Measurements from ENCODE around the gene SLC35D2.

SLC35D2 gene

DNA sequence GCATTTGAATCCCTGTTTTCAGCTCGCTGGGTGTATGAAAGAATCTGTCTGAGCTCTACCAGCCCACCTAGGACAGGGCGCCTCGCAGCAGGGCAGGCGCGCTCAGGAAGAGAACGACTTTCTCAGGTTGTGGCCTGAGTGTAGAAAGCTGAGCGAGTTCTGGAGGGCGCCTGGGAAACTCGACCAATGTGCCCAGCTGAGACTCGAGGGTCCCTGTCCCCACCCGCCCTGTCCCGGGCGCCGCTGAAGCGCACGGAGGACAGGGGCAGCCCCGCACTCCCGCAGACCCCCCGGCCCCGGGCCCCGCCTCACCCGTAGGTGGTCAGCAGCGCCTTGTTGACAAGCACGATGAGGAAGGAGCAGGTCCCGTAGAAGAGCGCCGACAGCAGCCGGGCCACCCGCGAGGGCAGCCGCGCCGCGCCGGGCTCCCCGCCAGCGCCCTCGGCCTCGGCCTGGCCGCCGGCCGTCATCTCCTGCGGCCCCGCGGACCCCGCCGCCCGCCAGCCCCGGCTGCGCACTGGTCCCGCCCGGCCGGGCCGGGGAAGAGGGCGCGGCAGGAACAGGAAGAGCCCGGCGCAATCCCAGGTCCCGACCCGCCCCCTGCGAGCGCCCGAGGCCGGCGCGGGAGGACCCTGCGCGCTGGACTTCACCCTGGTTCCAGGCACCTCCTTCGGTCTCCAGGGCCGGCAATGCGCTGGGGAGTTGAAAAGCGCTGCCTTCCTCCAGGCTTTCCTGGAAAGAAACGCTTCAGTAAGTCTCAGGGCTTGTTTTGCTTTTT lies at the start of gene SLC35D2:
TSS of gene SLC35D2 (minus strand) at position 547 of the 778 bp plus-strand sequence. CDS start at position 470, 77 bp downstream.
- TF ChIP-seq, protein P1, sequence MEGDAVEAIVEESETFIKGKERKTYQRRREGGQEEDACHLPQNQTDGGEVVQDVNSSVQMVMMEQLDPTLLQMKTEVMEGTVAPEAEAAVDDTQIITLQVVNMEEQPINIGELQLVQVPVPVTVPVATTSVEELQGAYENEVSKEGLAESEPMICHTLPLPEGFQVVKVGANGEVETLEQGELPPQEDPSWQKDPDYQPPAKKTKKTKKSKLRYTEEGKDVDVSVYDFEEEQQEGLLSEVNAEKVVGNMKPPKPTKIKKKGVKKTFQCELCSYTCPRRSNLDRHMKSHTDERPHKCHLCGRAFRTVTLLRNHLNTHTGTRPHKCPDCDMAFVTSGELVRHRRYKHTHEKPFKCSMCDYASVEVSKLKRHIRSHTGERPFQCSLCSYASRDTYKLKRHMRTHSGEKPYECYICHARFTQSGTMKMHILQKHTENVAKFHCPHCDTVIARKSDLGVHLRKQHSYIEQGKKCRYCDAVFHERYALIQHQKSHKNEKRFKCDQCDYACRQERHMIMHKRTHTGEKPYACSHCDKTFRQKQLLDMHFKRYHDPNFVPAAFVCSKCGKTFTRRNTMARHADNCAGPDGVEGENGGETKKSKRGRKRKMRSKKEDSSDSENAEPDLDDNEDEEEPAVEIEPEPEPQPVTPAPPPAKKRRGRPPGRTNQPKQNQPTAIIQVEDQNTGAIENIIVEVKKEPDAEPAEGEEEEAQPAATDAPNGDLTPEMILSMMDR (IDR thresholded peaks at IDR 0.05; ENCODE audit: low read depth, low read length), result no peak
- peak; percentile 55 to 74 for DNase-seq (ENCODE audit: low read depth in 2 of 2)

DNA sequence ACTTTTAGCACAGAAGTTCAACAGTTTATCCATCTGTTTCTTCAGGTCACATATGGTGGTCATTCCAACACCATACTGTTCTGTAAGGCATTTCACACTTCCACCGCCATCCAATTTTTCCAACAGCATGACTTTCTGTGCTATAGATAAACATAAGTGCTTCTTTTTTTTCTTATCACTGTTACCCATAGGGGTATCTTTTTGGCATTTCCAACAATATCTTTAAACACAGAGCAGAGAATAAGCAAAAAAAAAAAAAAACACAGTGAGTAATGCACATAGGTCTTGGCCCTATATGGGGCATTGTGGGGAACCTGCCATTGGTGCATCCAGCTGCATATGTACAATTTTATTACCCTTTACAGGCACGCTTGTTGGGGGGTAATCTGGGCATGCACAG lies 46.9 kb upstream of the SLC35D2 start:
- no peak for DNase-seq (ENCODE audit: low read depth in 2 of 2)
- TF ChIP-seq, protein P1 (IDR thresholded peaks at IDR 0.05; ENCODE audit: low read depth, low read length), result no peak
- no peak overlapping the region for H3K4me3 ChIP-seq (replicated peaks in 1 of 2; ENCODE audit: low read depth in 2 of 2, low read length in 2 of 2)

More for the DNA sequence above, at the start of gene SLC35D2:
- peak within 1 kb of the TSS; percentile 60 to 62 for H3K4me3 ChIP-seq (replicated peaks in 1 of 2; ENCODE audit: low read depth in 2 of 2, low read length in 2 of 2)

DNA sequence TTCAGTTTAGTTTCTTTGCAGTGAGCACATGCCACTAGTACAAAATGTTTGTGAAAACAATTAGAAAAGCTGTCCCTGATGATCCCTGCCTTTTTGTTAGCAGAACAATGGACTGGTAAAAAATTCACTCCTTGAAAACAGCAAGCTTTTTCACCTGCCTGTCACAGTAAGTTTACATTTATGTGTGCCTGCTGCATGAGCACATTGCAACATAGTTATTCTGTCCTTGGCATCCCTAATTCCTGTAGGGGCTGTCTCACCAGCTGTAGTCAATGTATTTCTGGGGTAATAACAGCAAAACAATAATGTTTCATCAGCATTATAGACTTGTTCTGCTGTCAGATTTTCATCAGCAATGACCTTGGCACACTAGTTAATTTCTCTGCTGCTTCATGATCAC lies 46.2 kb upstream of the SLC35D2 start:
- TF ChIP-seq, protein P1 (IDR thresholded peaks at IDR 0.05; ENCODE audit: low read depth, low read length), result no peak
- DNase-seq (ENCODE audit: low read depth in 2 of 2), result no peak
- no peak overlapping the region for H3K4me3 ChIP-seq (replicated peaks in 1 of 2; ENCODE audit: low read depth in 2 of 2, low read length in 2 of 2)

DNA sequence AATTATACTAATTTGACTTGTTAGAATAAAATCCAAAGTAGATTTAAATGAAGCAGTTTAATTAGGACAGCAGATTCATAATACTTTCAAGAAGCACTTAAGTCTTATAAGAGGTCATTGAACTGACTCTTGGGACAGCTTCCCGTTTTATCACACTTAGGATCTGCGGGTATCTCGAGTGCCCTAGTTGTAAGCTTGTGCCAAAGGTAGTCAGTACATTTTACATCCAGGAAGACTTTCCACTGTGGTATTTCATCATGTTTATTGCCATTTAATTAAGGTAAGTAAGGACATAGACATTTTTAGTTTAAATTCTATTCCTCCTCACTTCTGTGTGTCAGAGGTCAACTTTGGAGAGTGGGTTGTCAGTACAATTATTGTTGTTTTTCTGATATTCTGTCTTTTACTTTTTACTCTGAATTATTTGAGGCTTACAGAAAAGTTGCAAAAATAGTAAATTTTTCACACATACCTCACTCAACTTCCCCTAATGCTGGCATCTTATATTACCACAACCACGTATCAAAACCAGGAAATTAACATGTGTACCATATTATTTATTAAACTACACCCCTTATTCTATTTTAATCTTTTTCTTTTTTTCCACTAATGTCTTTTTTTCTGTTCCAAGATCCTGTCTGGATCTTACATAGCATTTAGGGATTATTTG lies 42.1 kb upstream of the SLC35D2 start:
- H3K4me3 ChIP-seq (replicated peaks in 1 of 2; ENCODE audit: low read depth in 2 of 2, low read length in 2 of 2), result no peak overlapping the region
- TF ChIP-seq, protein P1 (IDR thresholded peaks at IDR 0.05; ENCODE audit: low read depth, low read length), result no peak
- no peak for DNase-seq (ENCODE audit: low read depth in 2 of 2)

DNA sequence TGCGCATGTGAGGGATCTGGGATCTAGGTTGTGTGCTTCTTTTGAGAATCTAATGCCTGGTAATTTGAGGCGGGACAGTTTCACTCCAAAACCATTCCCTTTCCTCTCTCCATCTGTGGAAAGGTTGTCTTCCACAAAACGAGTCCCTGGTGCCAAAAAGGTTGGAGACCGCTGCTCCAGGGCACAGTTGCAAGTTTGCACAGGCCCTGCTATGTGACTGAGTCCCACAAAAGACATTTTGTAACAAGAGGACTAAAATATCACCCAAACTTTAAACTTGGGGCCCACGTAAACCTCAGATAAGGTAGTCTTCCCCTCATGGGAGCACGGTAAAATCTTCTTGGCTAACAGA lies 40.5 kb upstream of the SLC35D2 start:
- TF ChIP-seq, protein P1 (IDR thresholded peaks at IDR 0.05; ENCODE audit: low read depth, low read length), result no peak
- H3K4me3 ChIP-seq (replicated peaks in 1 of 2; ENCODE audit: low read depth in 2 of 2, low read length in 2 of 2), result no peak overlapping the region
- DNase-seq (ENCODE audit: low read depth in 2 of 2), result no peak

DNA sequence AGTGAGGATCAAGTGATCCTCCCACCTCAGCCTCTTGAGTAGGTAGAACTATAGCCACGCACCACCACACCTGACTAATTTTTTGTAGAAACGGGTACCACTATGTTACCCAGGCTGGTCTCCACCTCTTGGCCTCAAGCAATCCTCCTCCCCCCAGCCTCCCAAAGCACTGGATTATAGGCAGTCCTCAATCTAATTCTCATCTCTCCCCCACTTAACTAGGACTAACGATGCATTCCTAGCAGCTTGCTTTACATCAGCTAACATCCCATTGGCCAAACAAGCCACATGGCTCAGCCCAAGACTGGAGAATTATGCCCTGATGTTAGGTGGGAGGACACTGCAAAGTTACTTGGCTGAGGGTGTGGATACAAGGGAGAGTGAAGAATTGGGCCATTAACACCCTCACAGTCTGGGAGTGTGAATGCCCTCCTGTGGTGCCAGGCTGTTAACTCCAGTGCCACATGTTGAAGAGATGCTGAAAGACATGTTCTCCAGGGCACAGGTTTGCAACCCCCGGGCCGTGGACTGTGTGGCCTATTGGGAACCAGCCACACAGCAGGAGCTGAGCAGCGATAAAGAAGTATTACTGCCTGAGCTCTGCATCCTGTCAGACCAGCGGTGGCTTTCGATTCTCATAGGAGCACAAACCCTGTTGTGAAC lies 39.9 kb upstream of the SLC35D2 start:
- TF ChIP-seq, protein P1 (IDR thresholded peaks at IDR 0.05; ENCODE audit: low read depth, low read length), result no peak
- H3K4me3 ChIP-seq (replicated peaks in 1 of 2; ENCODE audit: low read depth in 2 of 2, low read length in 2 of 2), result no peak overlapping the region
- DNase-seq (ENCODE audit: low read depth in 2 of 2), result no peak
